Thymus (tissue), 11 donors: Measurements from ENCODE around the gene TSPAN15. TPM values are rescaled to one million over a fixed set of nuclear protein-coding genes. Genes with fewer than 3 reads are reported as not detected.

ENCODE experiments used
- DNase-seq, 9 donors: peaks; one replicate each; pipeline ENCODE4 v3.0.0-alpha.2; 2013; ENCODE audit warnings: low spot score in 9 of 9, low read depth in 6 of 9, missing footprints in 1 of 9
- H3K27ac ChIP-seq, 2 donors: one replicate each; pipeline ENCODE4 v1.5.1; 2013; ENCODE audit warnings: control low read depth in 1 of 2, low read depth in 1 of 2, low read length in 1 of 2, mild to moderate bottlenecking in 1 of 2, moderate library complexity in 1 of 2
- H3K27me3 ChIP-seq, 2 donors: one replicate each; pipeline ENCODE4 v1.5.1; 2013; ENCODE audit warnings: low read length in 1 of 2; ENCODE audit not compliant: control insufficient read depth in 2 of 2, insufficient read depth in 1 of 2
- H3K36me3 ChIP-seq, 2 donors: one replicate each; pipeline ENCODE4 v1.5.1; 2013; ENCODE audit warnings: low read length in 1 of 2, mild to moderate bottlenecking in 1 of 2, moderate library complexity in 1 of 2; ENCODE audit not compliant: control insufficient read depth in 2 of 2, insufficient read depth in 2 of 2
- H3K4me1 ChIP-seq, 2 donors: one replicate each; pipeline ENCODE4 v1.5.1; 2013; ENCODE audit warnings: low read length in 2 of 2; ENCODE audit not compliant: control insufficient read depth in 2 of 2, insufficient read depth in 2 of 2
- H3K4me3 ChIP-seq, 2 donors: one replicate each; pipeline ENCODE4 v1.5.1; 2013; ENCODE audit warnings: low read length in 2 of 2, control low read depth in 1 of 2, mild to moderate bottlenecking in 1 of 2
- H3K9me3 ChIP-seq, 2 donors: one replicate each; pipeline ENCODE4 v1.5.1; 2013; ENCODE audit warnings: low read length in 1 of 2, mild to moderate bottlenecking in 1 of 2; ENCODE audit not compliant: control insufficient read depth in 2 of 2, insufficient read depth in 1 of 2
- WGBS: extraction: QIAGEN DNeasy Blood & Tissue Kit; methylation state at CpG from one replicate; pipeline ENCODE4 v1.1.7; 2013; 5-methylcytosine and 5-hydroxymethylcytosine counted together
- polyA plus RNA-seq: library from polyadenylated mRNA; stranded (reverse); fragments of 200-250 nt; gene quantifications from one replicate; pipeline ENCODE4 v1.2.3, GENCODE V29; 2013
- total RNA-seq: library from RNA; stranded (reverse); fragments of 120-200 nt; gene quantifications from one replicate; pipeline ENCODE4 v1.2.4, GENCODE V29; 2013
- donor health status: healthy.

Gene TSPAN15
- total and polyA plus RNA-seq, 2 donors: 9.7 to 13.2 TPM

- H3K36me3 ChIP-seq: no peaks in the 10 kb centered on the region
- peaks cover 0 to 10% of the 10 kb centered on the region in 2 donors for H3K9me3 ChIP-seq
- 96% methylated on average over 13 of the region's 13 CpGs for WGBS
- H3K4me1 ChIP-seq: peaks cover 0 to 5% of the 10 kb centered on the region in 2 donors
- H3K27me3 ChIP-seq: no peaks in the 10 kb centered on the region
- no peak overlapping the region for H3K4me3 ChIP-seq
- H3K27ac ChIP-seq: no peak overlapping the region
- DNase-seq: no peak
Measured at GRCh38 chr10:69437321-69438259, 13.7 kb upstream of the TSPAN15 start.

DNA sequence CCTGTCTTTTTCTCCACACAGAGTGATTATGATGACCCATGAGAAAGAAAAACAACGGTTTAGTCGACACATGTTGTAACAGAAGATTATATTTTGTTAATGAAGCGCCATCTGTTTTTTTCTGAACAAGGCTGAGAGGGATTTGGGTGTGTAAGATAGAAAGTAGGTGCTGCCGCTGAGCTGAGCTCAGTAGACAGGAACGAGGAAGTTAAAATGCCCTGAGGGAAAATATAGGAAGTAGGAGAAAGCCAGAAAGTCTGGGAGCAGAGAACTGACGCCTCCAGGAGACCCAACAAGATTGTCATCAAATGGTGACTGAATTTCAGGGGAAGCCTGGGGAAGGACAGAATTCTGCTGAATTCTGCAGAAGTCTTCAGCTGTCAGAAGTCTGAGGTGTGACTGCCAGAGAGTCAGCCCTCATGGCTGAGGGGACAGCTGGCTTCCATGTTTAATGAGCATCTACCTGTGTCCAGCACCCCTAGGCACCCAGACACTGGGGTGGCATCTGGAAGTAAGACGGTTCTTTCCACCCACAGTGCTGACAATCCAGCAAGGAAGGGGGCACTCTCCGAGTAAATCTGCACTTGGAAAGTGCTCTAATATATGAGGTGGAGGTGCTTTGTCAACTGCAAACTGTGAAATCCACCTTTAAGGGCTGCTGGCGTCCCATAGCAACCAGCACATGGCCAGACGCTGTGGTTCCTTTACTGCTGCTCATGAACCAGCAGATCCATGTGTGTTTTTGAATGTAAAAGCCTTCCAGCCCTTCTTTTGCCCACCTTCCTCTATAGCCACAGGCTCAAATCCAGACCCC is 12.5 kb upstream of the TSPAN15 start:
- Histone ChIP-seq H3K36me3 (no peaks in the 10 kb centered on the region), H3K27me3 (no peaks in the 10 kb centered on the region), H3K4me3 (no peak overlapping the region), H3K27ac (peak overlapping the region in 1 of 2 donors; percentile 25), H3K9me3 (peaks cover 0 to 10% of the 10 kb centered on the region in 2 donors), H3K4me1 (peaks cover 0 to 5% of the 10 kb centered on the region in 2 donors)
- 60% methylated on average over 10 of the region's 10 CpGs for WGBS
- DNase-seq: peak in 1 of 9 donors; percentile 15

- DNase-seq: no peak
- H3K27me3 ChIP-seq: no peaks in the 10 kb centered on the region
- peaks cover 0 to 5% of the 10 kb centered on the region in 2 donors for H3K4me1 ChIP-seq
- H3K9me3 ChIP-seq: peaks cover 0 to 10% of the 10 kb centered on the region in 2 donors
- WGBS: 92% methylated on average over 5 of the region's 5 CpGs
- no peak overlapping the region for H3K27ac ChIP-seq
- no peak overlapping the region for H3K4me3 ChIP-seq
- no peaks in the 10 kb centered on the region for H3K36me3 ChIP-seq
Measured at GRCh38 chr10:69439350-69439739, 11.9 kb upstream of the TSPAN15 start.

DNA sequence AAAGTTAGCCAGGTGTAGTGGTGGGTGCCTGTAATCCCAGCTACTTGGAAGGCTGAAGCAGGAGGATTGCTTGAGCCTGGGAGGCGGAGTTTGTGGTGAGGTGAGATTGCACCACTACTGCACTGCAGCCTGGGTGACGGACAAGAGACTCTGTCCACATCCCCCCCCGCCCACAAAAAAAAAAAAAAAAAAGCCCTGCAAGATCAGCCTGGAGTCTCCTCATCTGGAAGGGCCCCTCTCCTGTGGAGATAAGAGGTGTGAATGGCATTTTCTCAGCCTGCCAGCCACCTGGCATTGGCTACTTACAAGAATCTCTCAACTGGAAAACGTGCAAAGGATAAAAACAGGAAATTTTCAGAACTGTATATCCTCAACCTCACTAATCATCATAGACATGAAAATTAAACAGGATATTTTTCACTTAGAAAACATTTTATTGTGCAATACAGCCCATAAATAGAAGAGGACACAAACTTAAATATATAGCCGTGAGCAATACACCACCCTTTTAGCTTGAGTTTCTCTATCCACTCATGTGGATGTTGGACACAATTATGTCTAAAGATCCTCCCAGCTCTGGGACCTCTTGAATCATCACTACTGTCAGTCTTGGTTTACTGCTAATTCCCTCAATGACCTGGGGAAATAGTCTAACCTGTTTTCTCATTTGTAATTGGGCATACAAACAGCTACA is 11.3 kb upstream of the TSPAN15 start:
- WGBS: 68% methylated on average over 5 of the region's 5 CpGs
- Histone ChIP-seq H3K4me3 (no peak overlapping the region), H3K4me1 (peaks cover 0 to 5% of the 10 kb centered on the region in 2 donors), H3K27me3 (no peaks in the 10 kb centered on the region), H3K27ac (no peak overlapping the region), H3K36me3 (no peaks in the 10 kb centered on the region), H3K9me3 (peaks cover 0 to 3% of the 10 kb centered on the region in 2 donors)
- DNase-seq: no peak

DNA sequence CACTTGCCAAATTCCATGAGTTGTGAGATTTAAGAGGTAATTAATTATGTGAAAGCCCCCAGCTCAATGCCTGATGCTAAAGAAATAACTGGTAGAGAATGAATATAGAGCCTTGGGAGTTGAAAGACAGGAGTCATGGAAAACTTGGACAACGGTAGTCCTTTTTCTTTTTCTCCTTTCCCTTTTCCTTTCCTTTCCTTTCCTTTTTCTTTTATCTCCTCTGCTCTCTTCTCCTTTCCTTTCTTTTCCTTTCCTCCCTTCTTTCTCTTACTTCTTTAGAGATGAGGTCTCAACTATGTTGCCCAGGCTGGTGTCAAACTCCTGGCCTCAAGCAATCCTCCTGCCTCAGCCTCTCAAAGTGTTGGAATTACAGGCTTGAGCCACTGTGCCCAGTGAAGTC is 7.9 kb upstream of the TSPAN15 start:
- no peak for DNase-seq
- no peaks in the 10 kb centered on the region for H3K9me3 ChIP-seq
- H3K4me3 ChIP-seq: no peak overlapping the region
- WGBS: 100% methylated on average over 1 of the region's 1 CpG
- H3K4me1 ChIP-seq: peaks cover 0 to 5% of the 10 kb centered on the region in 2 donors
- H3K27ac ChIP-seq: no peak overlapping the region
- H3K27me3 ChIP-seq: no peaks in the 10 kb centered on the region
- no peaks in the 10 kb centered on the region for H3K36me3 ChIP-seq

- Histone ChIP-seq H3K27me3 (no peaks in the 10 kb centered on the region), H3K36me3 (no peaks in the 10 kb centered on the region), H3K4me1 (peaks cover 0 to 6% of the 10 kb centered on the region in 2 donors), H3K4me3 (no peak overlapping the region), H3K27ac (no peak overlapping the region), H3K9me3 (no peaks in the 10 kb centered on the region)
- no peak for DNase-seq
- 98% methylated on average over 4 of the region's 4 CpGs for WGBS
Measured at GRCh38 chr10:69445041-69445440, 6.2 kb upstream of the TSPAN15 start.

- Histone ChIP-seq H3K27ac (no peak overlapping the region), H3K4me1 (peaks cover 0 to 12% of the 10 kb centered on the region in 2 donors), H3K36me3 (no peaks in the 10 kb centered on the region), H3K4me3 (no peak overlapping the region), H3K9me3 (no peaks in the 10 kb centered on the region), H3K27me3 (no peaks in the 10 kb centered on the region)
- no peak for DNase-seq
Measured at GRCh38 chr10:69446229-69446628, 5.0 kb upstream of the TSPAN15 start.

DNA sequence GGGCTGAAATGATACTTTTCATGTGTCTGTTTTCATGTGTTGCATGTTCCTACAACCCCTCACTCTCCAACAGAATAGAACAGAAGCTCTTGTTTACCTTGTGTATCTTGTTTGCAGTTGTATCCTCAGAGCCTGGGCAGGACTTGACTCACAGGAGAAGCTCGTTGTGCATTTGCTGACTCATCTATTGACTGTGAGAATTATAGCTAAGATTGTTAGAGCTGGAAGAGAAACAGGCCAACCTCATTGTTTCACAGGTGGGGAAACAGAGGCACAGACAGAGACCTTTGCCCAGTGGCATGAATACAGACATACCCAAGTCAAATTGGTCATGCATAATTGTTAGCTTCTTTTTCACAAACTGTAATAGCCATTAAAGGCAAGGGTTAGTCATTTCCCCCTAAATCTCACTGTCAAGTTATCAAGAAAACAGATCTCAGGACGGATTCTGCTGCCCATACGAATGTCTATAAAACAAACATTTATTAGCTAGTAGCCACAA is 4.6 kb upstream of the TSPAN15 start:
- no peak overlapping the region for H3K4me3 ChIP-seq
- 66% methylated on average over 3 of the region's 3 CpGs for WGBS
- H3K9me3 ChIP-seq: peaks cover 0 to under 1% of the 10 kb centered on the region in 2 donors
- peaks cover 5 to 15% of the 10 kb centered on the region in 2 donors for H3K4me1 ChIP-seq
- peaks cover 0 to 3% of the 10 kb centered on the region in 2 donors for H3K27me3 ChIP-seq
- no peak overlapping the region for H3K27ac ChIP-seq
- no peak for DNase-seq
- H3K36me3 ChIP-seq: no peaks in the 10 kb centered on the region
